Measurements from ENCODE around the gene PON2. TPM values are rescaled to one million over a fixed set of nuclear protein-coding genes. Genes with fewer than 3 reads are reported as not detected.

The PON2 gene
- total and polyA plus RNA-seq, 2 experiments from 2014 or later = 39.4 to 42.4 TPM

DNA sequence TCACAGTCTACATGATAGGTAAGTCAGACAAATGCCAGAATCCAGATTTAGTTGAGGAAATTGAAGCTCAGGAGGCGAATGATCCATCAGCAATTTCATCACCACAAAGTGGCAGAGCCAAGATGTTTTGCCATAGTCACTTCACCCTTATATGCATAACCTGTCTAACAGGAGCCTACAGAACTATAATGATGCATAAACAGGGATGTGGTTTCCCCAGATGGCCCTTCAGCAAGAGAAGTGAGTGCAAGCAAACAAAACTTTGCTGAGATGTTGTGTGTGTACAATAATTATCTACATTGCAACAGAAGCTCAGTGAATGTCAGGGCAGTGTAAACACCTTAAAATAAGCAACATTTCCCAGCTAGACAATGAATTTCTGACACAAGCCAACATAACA is 67.2 kb downstream of the PON2 start (continued):
- no peak for TF ChIP-seq CREB1 (CRISPR knock-in tag; IDR thresholded peaks at IDR 0.05; ENCODE audit: low read depth)
- TF ChIP-seq, protein P1, sequence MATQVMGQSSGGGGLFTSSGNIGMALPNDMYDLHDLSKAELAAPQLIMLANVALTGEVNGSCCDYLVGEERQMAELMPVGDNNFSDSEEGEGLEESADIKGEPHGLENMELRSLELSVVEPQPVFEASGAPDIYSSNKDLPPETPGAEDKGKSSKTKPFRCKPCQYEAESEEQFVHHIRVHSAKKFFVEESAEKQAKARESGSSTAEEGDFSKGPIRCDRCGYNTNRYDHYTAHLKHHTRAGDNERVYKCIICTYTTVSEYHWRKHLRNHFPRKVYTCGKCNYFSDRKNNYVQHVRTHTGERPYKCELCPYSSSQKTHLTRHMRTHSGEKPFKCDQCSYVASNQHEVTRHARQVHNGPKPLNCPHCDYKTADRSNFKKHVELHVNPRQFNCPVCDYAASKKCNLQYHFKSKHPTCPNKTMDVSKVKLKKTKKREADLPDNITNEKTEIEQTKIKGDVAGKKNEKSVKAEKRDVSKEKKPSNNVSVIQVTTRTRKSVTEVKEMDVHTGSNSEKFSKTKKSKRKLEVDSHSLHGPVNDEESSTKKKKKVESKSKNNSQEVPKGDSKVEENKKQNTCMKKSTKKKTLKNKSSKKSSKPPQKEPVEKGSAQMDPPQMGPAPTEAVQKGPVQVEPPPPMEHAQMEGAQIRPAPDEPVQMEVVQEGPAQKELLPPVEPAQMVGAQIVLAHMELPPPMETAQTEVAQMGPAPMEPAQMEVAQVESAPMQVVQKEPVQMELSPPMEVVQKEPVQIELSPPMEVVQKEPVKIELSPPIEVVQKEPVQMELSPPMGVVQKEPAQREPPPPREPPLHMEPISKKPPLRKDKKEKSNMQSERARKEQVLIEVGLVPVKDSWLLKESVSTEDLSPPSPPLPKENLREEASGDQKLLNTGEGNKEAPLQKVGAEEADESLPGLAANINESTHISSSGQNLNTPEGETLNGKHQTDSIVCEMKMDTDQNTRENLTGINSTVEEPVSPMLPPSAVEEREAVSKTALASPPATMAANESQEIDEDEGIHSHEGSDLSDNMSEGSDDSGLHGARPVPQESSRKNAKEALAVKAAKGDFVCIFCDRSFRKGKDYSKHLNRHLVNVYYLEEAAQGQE (IDR thresholded peaks at IDR 0.05; ENCODE audit: unreplicated experiment) = no peak
- no peak for TF ChIP-seq POLR2AphosphoS5 (IDR thresholded peaks at IDR 0.05; ENCODE audit: low read depth)
- TF ChIP-seq, protein P2, sequence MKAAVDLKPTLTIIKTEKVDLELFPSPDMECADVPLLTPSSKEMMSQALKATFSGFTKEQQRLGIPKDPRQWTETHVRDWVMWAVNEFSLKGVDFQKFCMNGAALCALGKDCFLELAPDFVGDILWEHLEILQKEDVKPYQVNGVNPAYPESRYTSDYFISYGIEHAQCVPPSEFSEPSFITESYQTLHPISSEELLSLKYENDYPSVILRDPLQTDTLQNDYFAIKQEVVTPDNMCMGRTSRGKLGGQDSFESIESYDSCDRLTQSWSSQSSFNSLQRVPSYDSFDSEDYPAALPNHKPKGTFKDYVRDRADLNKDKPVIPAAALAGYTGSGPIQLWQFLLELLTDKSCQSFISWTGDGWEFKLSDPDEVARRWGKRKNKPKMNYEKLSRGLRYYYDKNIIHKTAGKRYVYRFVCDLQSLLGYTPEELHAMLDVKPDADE (IDR thresholded peaks at IDR 0.05) = no peak

DNA sequence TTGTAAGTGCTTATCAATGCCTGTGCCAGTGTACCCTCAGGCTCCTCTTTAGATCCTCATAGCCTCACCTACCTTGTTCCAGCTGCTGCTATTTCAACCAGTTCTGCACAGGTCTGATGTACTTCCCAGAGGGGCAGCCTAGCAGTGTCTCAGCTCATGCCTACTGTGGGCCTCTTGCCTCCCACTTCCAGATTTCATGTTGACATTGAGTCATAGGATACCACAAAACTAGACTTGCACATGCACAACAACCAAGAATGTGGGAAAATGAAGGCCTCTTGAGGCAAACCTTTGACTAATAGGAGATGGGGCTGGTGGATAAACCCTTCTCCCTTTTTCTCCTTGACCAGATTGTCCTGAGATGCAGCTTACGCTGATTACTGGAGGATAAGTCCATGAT is 69.7 kb downstream of the PON2 start:
- ATAC-seq = no peak
- TF ChIP-seq ZNF331 (CRISPR knock-in tag; IDR thresholded peaks at IDR 0.05; ENCODE audit: low read depth) = no peak
- TF ChIP-seq, protein P1 (IDR thresholded peaks at IDR 0.05; ENCODE audit: unreplicated experiment) = no peak
- no peak for TF ChIP-seq POLR2AphosphoS5 (IDR thresholded peaks at IDR 0.05; ENCODE audit: low read depth)
- no peak for TF ChIP-seq EZH2 (IDR thresholded peaks at IDR 0.05; ENCODE audit: low read depth, unreplicated experiment)
- no peak for TF ChIP-seq CREB1 (CRISPR knock-in tag; IDR thresholded peaks at IDR 0.05; ENCODE audit: low read depth)
- TF ChIP-seq, protein P3, sequence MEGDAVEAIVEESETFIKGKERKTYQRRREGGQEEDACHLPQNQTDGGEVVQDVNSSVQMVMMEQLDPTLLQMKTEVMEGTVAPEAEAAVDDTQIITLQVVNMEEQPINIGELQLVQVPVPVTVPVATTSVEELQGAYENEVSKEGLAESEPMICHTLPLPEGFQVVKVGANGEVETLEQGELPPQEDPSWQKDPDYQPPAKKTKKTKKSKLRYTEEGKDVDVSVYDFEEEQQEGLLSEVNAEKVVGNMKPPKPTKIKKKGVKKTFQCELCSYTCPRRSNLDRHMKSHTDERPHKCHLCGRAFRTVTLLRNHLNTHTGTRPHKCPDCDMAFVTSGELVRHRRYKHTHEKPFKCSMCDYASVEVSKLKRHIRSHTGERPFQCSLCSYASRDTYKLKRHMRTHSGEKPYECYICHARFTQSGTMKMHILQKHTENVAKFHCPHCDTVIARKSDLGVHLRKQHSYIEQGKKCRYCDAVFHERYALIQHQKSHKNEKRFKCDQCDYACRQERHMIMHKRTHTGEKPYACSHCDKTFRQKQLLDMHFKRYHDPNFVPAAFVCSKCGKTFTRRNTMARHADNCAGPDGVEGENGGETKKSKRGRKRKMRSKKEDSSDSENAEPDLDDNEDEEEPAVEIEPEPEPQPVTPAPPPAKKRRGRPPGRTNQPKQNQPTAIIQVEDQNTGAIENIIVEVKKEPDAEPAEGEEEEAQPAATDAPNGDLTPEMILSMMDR (conservative IDR thresholded peaks at IDR 0.05; ENCODE audit: low read depth in 2 of 2) = no peak
- no peak for TF ChIP-seq ZNF114 (CRISPR knock-in tag; IDR thresholded peaks at IDR 0.05)
- no peak for TF ChIP-seq JUNB (IDR thresholded peaks at IDR 0.05; ENCODE audit: unreplicated experiment)
- no peak for TF ChIP-seq EZH2phosphoT487 (IDR thresholded peaks at IDR 0.05; ENCODE audit: unreplicated experiment)

More for the DNA sequence above, 69.7 kb downstream of the PON2 start:
- Histone ChIP-seq H3K27me3 (ENCODE audit: insufficient read depth) (no peaks in the 10 kb centered on the region), H2AFZ (no peak overlapping the region), H3F3A (replicated peaks; ENCODE audit: low read depth) (no peaks in the 10 kb centered on the region), H4K20me1 (replicated peaks; ENCODE audit: insufficient read depth) (no peaks in the 10 kb centered on the region), H3K79me2 (replicated peaks; ENCODE audit: insufficient read depth) (no peaks in the 10 kb centered on the region), H3K27ac (ENCODE audit: low read depth) (no peak overlapping the region), H3K9me2 (ENCODE audit: insufficient read depth) (no peaks in the 10 kb centered on the region), H3K4me1 (ENCODE audit: insufficient read depth) (no peaks in the 10 kb centered on the region), H3K36me3 (ENCODE audit: insufficient read depth) (no peaks in the 10 kb centered on the region), H3K4me3 (no peak overlapping the region), H3K4me2 (no peak overlapping the region)
- Mint-ChIP-seq H3K4me1 (no peaks in the 10 kb centered on the region), H3K27ac (no peak overlapping the region), H3K36me3 (ENCODE audit: low read depth) (no peaks in the 10 kb centered on the region), H3K4me3 (no peak overlapping the region), H3K27me3 (ENCODE audit: insufficient read depth, low read depth, poor library complexity) (peaks cover under 1% of the 10 kb centered on the region), H3K9me3 (no peaks in the 10 kb centered on the region)
- no peak for DNase-seq (ENCODE audit: low spot score)
